GM19467 (cell line): ENCODE data around the gene C3orf22.

ENCODE experiments used
- ATAC-seq: cut with Tn5 transposase; IDR thresholded peaks from one replicate; pipeline ENCODE4 v1.9.1; 2021; ENCODE audit warnings: mild to moderate bottlenecking, moderate library complexity; ENCODE audit not compliant: unreplicated experiment

The C3orf22 gene

GRCh38 chr3:126557415-126557745, 1.4 kb downstream of the C3orf22 start:
- no peak for ATAC-seq

GRCh38 chr3:126556637-126557414, 1.9 kb downstream of the C3orf22 start:
- no peak for ATAC-seq

GRCh38 chr3:126555795-126556636, 2.7 kb downstream of the C3orf22 start:
- ATAC-seq: no peak

GRCh38 chr3:126554560-126555525, 3.9 kb downstream of the C3orf22 start:
- ATAC-seq: no peak

GRCh38 chr3:126553284-126554084, 5.2 kb downstream of the C3orf22 start:
- ATAC-seq: no peak

GRCh38 chr3:126552688-126553283, 5.9 kb downstream of the C3orf22 start:
- ATAC-seq: no peak

- ATAC-seq: no peak
Observed at GRCh38 chr3:126551839-126552687, 6.7 kb downstream of the C3orf22 start.

- ATAC-seq: no peak
Observed at GRCh38 chr3:126551121-126551838, 7.5 kb downstream of the C3orf22 start.

GRCh38 chr3:126550488-126551051, 8.2 kb downstream of the C3orf22 start:
- no peak for ATAC-seq

GRCh38 chr3:126549861-126550487, 8.8 kb downstream of the C3orf22 start:
- no peak for ATAC-seq

GRCh38 chr3:126548556-126549466, 9.9 kb downstream of the C3orf22 start:
- ATAC-seq: no peak

- no peak for ATAC-seq
Observed at GRCh38 chr3:126547721-126548120, 11.0 kb downstream of the C3orf22 start.

- no peak for ATAC-seq
Observed at GRCh38 chr3:126546549-126547239, 12.0 kb downstream of the C3orf22 start.

- ATAC-seq: no peak
Observed at GRCh38 chr3:126546013-126546412, 12.7 kb downstream of the C3orf22 start.

- no peak for ATAC-seq
Observed at GRCh38 chr3:126545544-126545943, 13.2 kb downstream of the C3orf22 start.
